Choroid plexus epithelial cell (primary cell): ENCODE data around the gene UVSSA.

Source experiments
- DNase-seq: peaks from one replicate; pipeline ENCODE4 v3.0.0-alpha.2; 2010; ENCODE audit warnings: low read depth
- H3K4me3 ChIP-seq: 2 replicates; pipeline ENCODE4 v1.5.1; 2011; ENCODE audit warnings: low read depth, mild to moderate bottlenecking, control low read depth, low read length, moderate library complexity
- CTCF ChIP-seq: conservative IDR thresholded peaks from 2 replicates; pipeline ENCODE4 v1.5.1; 2011; ENCODE audit warnings: low read depth, mild to moderate bottlenecking, control low read depth, inconsistent platforms, low read length, moderate library complexity

Gene UVSSA

GRCh38 chr4:1353186-1354055 lies 6.4 kb downstream of the UVSSA start:
- DNase-seq = no peak
- no peak overlapping the region for H3K4me3 ChIP-seq
- TF ChIP-seq CTCF = no peak

DNA sequence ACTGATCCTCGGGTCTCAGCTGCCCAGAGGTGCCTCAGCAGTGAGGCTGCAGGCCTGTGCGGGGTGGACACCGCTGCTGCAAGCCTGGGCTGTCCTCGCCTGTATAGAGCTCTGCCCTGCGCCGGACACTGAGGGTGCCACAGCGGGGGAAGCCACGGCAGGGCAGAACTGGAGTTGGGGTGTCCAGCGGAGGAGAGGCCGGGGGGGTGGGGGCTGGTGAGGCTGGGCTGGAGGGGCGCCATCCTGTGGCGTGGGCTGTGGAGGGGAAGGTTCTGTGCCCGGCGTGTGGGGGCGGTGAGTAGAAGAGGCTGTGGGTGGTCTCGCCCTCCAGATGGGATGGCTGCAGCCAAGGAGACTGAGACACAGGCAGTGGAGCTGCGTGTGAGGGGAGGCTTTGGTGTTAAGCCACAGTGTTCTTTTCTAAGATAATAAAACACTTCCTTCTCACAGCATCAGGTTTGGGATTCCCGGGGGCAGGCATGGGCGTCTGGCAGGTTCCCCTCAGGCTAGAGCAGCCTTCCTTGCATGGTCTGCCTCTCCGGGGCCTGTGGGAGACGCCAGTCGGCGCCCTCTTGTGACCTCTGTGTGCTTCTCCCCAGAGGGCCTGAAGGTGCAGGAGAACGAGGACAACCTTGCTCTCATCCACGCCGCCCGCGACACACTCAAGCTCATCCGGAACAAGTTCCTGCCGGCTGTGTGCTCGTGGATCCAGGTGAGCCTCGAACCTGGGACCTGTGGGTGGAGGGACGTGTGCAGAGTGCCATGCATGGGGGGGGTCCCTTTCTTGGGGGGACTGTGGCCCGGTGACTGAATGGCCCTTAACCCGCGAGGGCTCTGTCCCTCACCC lies 7.4 kb downstream of the UVSSA start:
- DNase-seq = no peak
- TF ChIP-seq CTCF = no peak
- no peak overlapping the region for H3K4me3 ChIP-seq

DNA sequence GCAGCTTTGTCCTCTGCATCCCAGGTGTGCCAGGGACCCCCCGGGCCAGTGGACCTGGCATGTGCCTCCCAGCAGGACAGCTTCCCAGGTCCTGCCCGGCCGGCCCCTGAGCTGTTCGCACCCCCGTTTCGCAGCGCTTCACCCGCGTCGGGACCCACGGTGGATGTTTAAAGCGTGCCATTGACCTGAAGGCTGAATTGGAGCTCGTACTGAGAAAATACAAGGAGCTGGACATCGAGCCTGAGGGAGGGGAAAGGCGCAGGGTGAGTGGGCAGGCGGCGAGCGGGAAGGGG lies 7.9 kb downstream of the UVSSA start:
- no peak for DNase-seq
- TF ChIP-seq CTCF = no peak
- H3K4me3 ChIP-seq = no peak overlapping the region

- no peak overlapping the region for H3K4me3 ChIP-seq
- no peak for TF ChIP-seq CTCF
- no peak for DNase-seq
Measured at GRCh38 chr4:1355378-1355777, 8.4 kb downstream of the UVSSA start.

- peak; percentile 67 for DNase-seq
- no peak overlapping the region for H3K4me3 ChIP-seq
- TF ChIP-seq CTCF = peak; percentile 90
Measured at GRCh38 chr4:1356181-1356998, 9.4 kb downstream of the UVSSA start.

DNA sequence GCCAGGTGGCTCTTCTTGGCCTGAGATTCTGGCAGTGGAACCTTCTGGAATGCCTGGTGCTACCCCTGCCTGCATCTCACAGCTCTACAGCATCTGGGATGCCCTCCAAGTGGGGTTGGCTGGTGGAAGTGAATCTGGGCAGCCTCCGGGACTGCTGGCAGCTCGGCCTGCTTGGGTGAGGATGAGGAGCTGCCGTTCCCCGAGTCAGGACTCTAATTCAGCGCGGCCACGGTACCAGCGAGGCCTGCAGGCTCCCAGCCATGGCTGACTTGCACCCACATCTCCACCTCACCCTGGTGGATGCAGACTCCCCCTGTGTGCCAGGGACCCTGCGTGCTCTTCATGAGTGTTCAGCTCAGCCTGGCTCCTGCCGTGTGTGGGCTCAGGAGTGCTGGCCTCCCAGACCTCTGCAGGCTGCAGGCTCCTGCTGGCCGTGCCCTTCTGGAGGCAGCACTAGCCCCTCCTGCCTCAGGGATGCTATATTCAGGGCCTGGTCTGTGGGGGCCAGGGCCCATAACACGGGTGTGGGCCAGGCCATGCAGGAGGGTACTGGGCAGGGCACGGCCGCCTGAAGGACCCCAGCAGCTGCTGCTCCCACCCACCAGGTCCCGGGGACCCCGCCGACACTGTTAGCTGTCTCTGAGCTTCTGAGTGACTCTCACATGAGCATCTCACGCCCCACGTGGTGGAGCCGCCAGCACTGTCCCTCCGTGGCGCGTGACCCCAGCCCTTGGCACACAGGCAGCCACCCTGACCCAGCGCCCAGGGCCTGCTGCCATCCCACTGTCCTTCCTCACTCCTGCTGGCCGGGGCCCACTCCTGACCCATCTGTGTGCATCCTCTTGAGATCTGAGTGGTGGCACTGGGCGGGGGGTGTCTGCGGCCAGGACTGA lies 10.6 kb downstream of the UVSSA start:
- TF ChIP-seq CTCF = no peak
- DNase-seq = no peak
- H3K4me3 ChIP-seq = no peak overlapping the region
